WTC11 (cell line): ENCODE data around the gene KIFC1.

Experiments
- CTCF ChIP-seq: fragments of 200-600 bp; IDR thresholded peaks from 2 replicates; pipeline ENCODE4 v1.8.0; 2022; ENCODE audit warnings: antibody characterized with exemption
- FOXK1 ChIP-seq: sonication (generic); formaldehyde crosslinking; IDR thresholded peaks from 2 replicates; pipeline ENCODE4 v1.8.0; 2022; ENCODE audit warnings: mild to moderate bottlenecking, moderate library complexity, missing genetic modification reagents
- GTF2I ChIP-seq: fragments of 250-450 bp; sonication (Bioruptor Pico); conservative IDR thresholded peaks from 2 replicates; pipeline ENCODE4 v1.4.0; 2021; ENCODE audit warnings: mild to moderate bottlenecking
- JUN ChIP-seq: sonication (generic); formaldehyde crosslinking; IDR thresholded peaks from 2 replicates; pipeline ENCODE4 v1.8.0; 2023; ENCODE audit warnings: mild to moderate bottlenecking, missing genetic modification reagents
- NR2C2 ChIP-seq: sonication (generic); formaldehyde crosslinking; IDR thresholded peaks from 2 replicates; pipeline ENCODE4 v1.8.0; 2022; ENCODE audit warnings: mild to moderate bottlenecking, missing genetic modification reagents
- NR3C1 ChIP-seq: sonication (generic); formaldehyde crosslinking; conservative IDR thresholded peaks from 2 replicates; pipeline ENCODE4 v1.8.1; 2023; ENCODE audit warnings: low read depth, mild to moderate bottlenecking, missing genetic modification reagents
- PRDM15 ChIP-seq: sonication (generic); formaldehyde crosslinking; IDR thresholded peaks from 2 replicates; pipeline ENCODE4 v1.8.0; 2022; ENCODE audit warnings: missing genetic modification reagents
- TCF7 ChIP-seq: sonication (generic); formaldehyde crosslinking; IDR thresholded peaks from 2 replicates; pipeline ENCODE4 v1.8.0; 2022; ENCODE audit warnings: mild to moderate bottlenecking, low read depth, missing genetic modification reagents, moderate library complexity
- TEAD4 ChIP-seq: sonication (generic); formaldehyde crosslinking; IDR thresholded peaks from 2 replicates; pipeline ENCODE4 v1.8.0; 2022; ENCODE audit warnings: mild to moderate bottlenecking, missing genetic modification reagents
- ZNF121 ChIP-seq: sonication (generic); formaldehyde crosslinking; IDR thresholded peaks from 2 replicates; pipeline ENCODE4 v1.8.0; 2023; ENCODE audit warnings: missing genetic modification reagents
- ZNF263 ChIP-seq: sonication (generic); formaldehyde crosslinking; IDR thresholded peaks from 2 replicates; pipeline ENCODE4 v1.8.1; 2022; ENCODE audit warnings: low read depth, mild to moderate bottlenecking, moderate library complexity, missing genetic modification reagents
- ZNF425 ChIP-seq: fragments of 250-450 bp; sonication (Bioruptor Pico); conservative IDR thresholded peaks from 2 replicates; pipeline ENCODE4 v1.9.0; 2021; ENCODE audit warnings: mild to moderate bottlenecking
- ZSCAN18 ChIP-seq: fragments of 250-450 bp; sonication (Bioruptor Pico); IDR thresholded peaks from 2 replicates; pipeline ENCODE4 v2.1.2; 2022; ENCODE audit warnings: mild to moderate bottlenecking, moderate library complexity

- TF ChIP-seq GTF2I (CRISPR knock-in tag) (no peak), TEAD4 (CRISPR knock-in tag) (no peak), CTCF (no peak), PRDM15 (CRISPR knock-in tag) (no peak), TCF7 (CRISPR knock-in tag) (no peak), NR3C1 (CRISPR knock-in tag) (no peak), JUN (no peak), ZSCAN18 (CRISPR knock-in tag) (no peak), NR2C2 (CRISPR knock-in tag) (no peak), ZNF263 (no peak), ZNF425 (CRISPR knock-in tag) (no peak), FOXK1 (CRISPR knock-in tag) (no peak), ZNF121 (no peak)
Observed at GRCh38 chr6:33397541-33397940, 5.9 kb downstream of the KIFC1 start.
